ENCODE data around the gene WASHC4.

GRCh38 chr12:105083551-105084105, 23.9 kb upstream of the WASHC4 start:
- TF ChIP-seq CTCF (conservative IDR thresholded peaks at IDR 0.05) (no peak), EZH2 (IDR thresholded peaks at IDR 0.05; ENCODE audit: low read depth) (no peak)
